SKM-1 (cell line): ENCODE measurements around the gene PCGF3.
"Not testable (repeated sequence)": the region's sequence is repeated elsewhere in the genome, so short reads cannot be mapped to it uniquely, and the experiment has no call there.

Source experiments
- DNase-seq: peaks from one replicate; lab custom pipeline; 2025; ENCODE audit not compliant: unreplicated experiment; lab: John Stamatoyannopoulos, UW

Gene PCGF3

GRCh38 chr4:780255-780654 is 74.6 kb downstream of the PCGF3 start:
- not testable (repeated sequence) for DNase-seq

- DNase-seq, result no peak
Measured at GRCh38 chr4:780716-781492, 75.3 kb downstream of the PCGF3 start.

- peak; percentile 98 for DNase-seq
Measured at GRCh38 chr4:781493-782216, 76.0 kb downstream of the PCGF3 start.

- DNase-seq, result no peak
Measured at GRCh38 chr4:784401-785331, 79.0 kb downstream of the PCGF3 start.

- DNase-seq, result no peak
Measured at GRCh38 chr4:785332-786073, 79.9 kb downstream of the PCGF3 start.

- DNase-seq, result no peak
Measured at GRCh38 chr4:786074-786741, 80.6 kb downstream of the PCGF3 start.

GRCh38 chr4:786861-787300 is 81.2 kb downstream of the PCGF3 start:
- DNase-seq, result no peak

- no peak for DNase-seq
Measured at GRCh38 chr4:787561-787981, 81.9 kb downstream of the PCGF3 start.

- no peak for DNase-seq
Measured at GRCh38 chr4:788006-788635, 82.5 kb downstream of the PCGF3 start.

- no peak for DNase-seq
Measured at GRCh38 chr4:788636-789297, 83.1 kb downstream of the PCGF3 start.

- no peak for DNase-seq
Measured at GRCh38 chr4:789571-790465, 84.2 kb downstream of the PCGF3 start.

- no peak for DNase-seq
Measured at GRCh38 chr4:790466-790820, 84.8 kb downstream of the PCGF3 start.

- DNase-seq, result no peak
Measured at GRCh38 chr4:791252-791897, 85.7 kb downstream of the PCGF3 start.

- DNase-seq, result no peak
Measured at GRCh38 chr4:791898-792625, 86.4 kb downstream of the PCGF3 start.

GRCh38 chr4:792626-793092 is 87.0 kb downstream of the PCGF3 start:
- DNase-seq, result no peak

GRCh38 chr4:793093-793861 is 87.6 kb downstream of the PCGF3 start:
- no peak for DNase-seq
